Fibroblast of the aortic adventitia (primary cell): Measurements from ENCODE around the gene RANBP3. TPM values are rescaled to one million over a fixed set of nuclear protein-coding genes. Genes with fewer than 3 reads are reported as not detected.
"Not testable (repeated sequence)": the region's sequence is repeated elsewhere in the genome, so short reads cannot be mapped to it uniquely, and the experiment has no call there.

ENCODE experiments used
- DNase-seq: peaks from one replicate; pipeline ENCODE4 v3.0.0-alpha.2; 2010; ENCODE audit warnings: low read depth
- H3K4me3 ChIP-seq: 2 replicates; pipeline ENCODE4 v1.5.1; 2011; ENCODE audit warnings: low read depth, mild to moderate bottlenecking, control low read depth, low read length, moderate library complexity
- CTCF ChIP-seq: IDR thresholded peaks from 2 replicates; pipeline ENCODE4 v1.5.1; 2011; ENCODE audit warnings: mild to moderate bottlenecking, low read length, control low read depth, inconsistent platforms; ENCODE audit not compliant: insufficient read depth
- total RNA-seq: library from RNA; depleted of rRNA; stranded (reverse); fragments of >200 nt; gene quantifications from 2 replicates; pipeline ENCODE4 v1.2.3, GENCODE V29; 2012; ENCODE audit warnings: low replicate concordance

Gene RANBP3
- total RNA-seq, 1 donor, result 58.0 TPM

GRCh38 chr19:5877882-5878281 is 100.1 kb downstream of the RANBP3 start:
- TF ChIP-seq CTCF, result no peak
- DNase-seq, result no peak
- H3K4me3 ChIP-seq, result no peak overlapping the region

GRCh38 chr19:5877427-5877826 is 100.5 kb downstream of the RANBP3 start:
- TF ChIP-seq CTCF, result no peak
- H3K4me3 ChIP-seq, result no peak overlapping the region
- DNase-seq, result no peak

- not testable (repeated sequence) for H3K4me3 ChIP-seq
- DNase-seq, result peak; percentile 36
These were observed 103.4 kb downstream of the RANBP3 start for GRCh38 chr19:5874496-5874895.

- no peak for DNase-seq
- TF ChIP-seq CTCF, result no peak
- H3K4me3 ChIP-seq, result no peak overlapping the region
These were observed 104.2 kb downstream of the RANBP3 start for GRCh38 chr19:5873617-5874199.

- peak; percentile 51 for DNase-seq
- H3K4me3 ChIP-seq, result no peak overlapping the region
- TF ChIP-seq CTCF, result no peak
These were observed 107.0 kb downstream of the RANBP3 start for GRCh38 chr19:5870986-5871394.

- no peak for DNase-seq
- TF ChIP-seq CTCF, result no peak
- no peak overlapping the region for H3K4me3 ChIP-seq
These were observed 110.5 kb downstream of the RANBP3 start for GRCh38 chr19:5867201-5868136.

Other genes starting within 250 kb of the RANBP3 start
- gene PRR22, start 193.4 kb downstream of the RANBP3 start, total RNA-seq, result 0.09 and 1.1 TPM in 2 replicates
- gene DUS3L, start 187.0 kb downstream of the RANBP3 start, total RNA-seq, result 16.9 and 82.9 TPM in 2 replicates
- 0.09 TPM in 1 of 2 replicates, not detected in the other for gene NRTN, start 173.1 kb downstream of the RANBP3 start, total RNA-seq
- gene FUT6, start 138.4 kb downstream of the RANBP3 start, total RNA-seq, result not detected in 2 replicates
- gene FUT3, start 126.7 kb downstream of the RANBP3 start, total RNA-seq, result not detected in 2 replicates
- gene FUT5, start 107.6 kb downstream of the RANBP3 start, total RNA-seq, result not detected in 2 replicates
- gene NDUFA11, start 74.3 kb downstream of the RANBP3 start, total RNA-seq, result 172 and 261 TPM in 2 replicates
- 3.2 and 5.6 TPM in 2 replicates for gene VMAC, start 73.3 kb downstream of the RANBP3 start, total RNA-seq
- gene CAPS, start 63.9 kb downstream of the RANBP3 start, total RNA-seq, result 3.5 and 8.5 TPM in 2 replicates
- 10.7 and 14.2 TPM in 2 replicates for gene RFX2, start 132.4 kb upstream of the RANBP3 start, total RNA-seq
- 0.18 TPM in 1 of 2 replicates, not detected in the other for gene ACSBG2, start 157.5 kb upstream of the RANBP3 start, total RNA-seq